Activated CD8-positive, alpha-beta memory T cell treated with anti-CD3 and anti-CD28 coated beads for 48 hours (primary cell): ENCODE data around the gene TCP1.
"Not testable (repeated sequence)": the region's sequence is repeated elsewhere in the genome, so short reads cannot be mapped to it uniquely, and the experiment has no call there.

ENCODE experiments used
- DNase-seq, 3 experiments: peaks; one replicate each; pipeline ENCODE4 v3.0.0-alpha.2; 2020; ENCODE audit warnings: low read depth in 2 of 3, low spot score in 2 of 3

Gene TCP1

GRCh38 chr6:159778131-159778530, 11.3 kb downstream of the TCP1 start:
- DNase-seq, result no peak

DNA sequence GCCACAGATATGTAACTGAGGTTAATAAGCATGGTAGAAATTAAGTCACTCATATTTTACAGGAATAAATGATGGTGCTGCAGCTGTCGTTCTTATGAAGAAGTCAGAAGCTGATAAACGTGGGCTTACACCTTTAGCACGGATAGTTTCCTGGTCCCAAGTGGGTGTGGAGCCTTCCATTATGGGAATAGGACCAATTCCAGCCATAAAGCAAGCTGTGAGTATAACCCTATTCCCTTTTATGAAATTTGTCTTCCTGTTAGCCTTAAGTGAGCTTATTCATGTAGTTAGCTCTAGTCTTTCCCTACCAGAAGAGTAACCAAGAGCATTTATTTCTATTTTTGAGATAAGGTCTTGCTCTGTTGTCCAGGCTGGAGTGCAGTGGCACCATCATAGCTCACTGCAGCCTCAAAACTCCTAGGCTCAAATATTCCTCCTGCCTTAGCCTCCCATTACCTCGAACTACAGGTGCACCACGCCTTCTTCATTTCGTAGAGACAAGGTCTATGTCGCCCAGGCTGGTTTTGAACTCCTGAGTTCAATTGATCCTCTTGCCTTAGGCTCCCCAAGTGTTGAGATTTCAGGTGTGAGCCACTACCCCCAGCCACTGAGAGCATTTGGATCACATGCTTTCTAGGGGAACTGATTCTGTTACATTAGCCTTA, 12.0 kb downstream of the TCP1 start:
- no peak for DNase-seq

GRCh38 chr6:159772196-159772595, 17.2 kb downstream of the TCP1 start:
- no peak for DNase-seq

DNA sequence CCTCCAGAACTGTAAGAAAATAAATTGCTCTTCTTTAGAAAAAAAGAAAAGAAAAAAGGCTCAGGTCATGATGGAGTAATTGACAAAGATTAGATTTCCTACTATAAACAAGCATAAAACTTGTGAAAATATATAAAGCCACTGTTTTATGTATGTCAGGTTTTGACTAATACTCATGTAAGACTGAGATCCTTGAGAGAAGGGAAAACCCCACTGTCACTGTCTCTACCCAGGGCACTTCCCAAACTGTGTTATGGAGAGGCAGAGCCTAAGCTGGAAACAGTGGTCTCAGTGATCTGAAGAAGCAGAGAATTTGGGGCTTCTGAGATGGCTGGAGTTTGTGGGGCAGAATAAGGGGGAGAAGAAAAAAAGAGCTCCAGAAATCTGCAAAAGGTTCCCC, 19.9 kb downstream of the TCP1 start:
- DNase-seq, result no peak

DNA sequence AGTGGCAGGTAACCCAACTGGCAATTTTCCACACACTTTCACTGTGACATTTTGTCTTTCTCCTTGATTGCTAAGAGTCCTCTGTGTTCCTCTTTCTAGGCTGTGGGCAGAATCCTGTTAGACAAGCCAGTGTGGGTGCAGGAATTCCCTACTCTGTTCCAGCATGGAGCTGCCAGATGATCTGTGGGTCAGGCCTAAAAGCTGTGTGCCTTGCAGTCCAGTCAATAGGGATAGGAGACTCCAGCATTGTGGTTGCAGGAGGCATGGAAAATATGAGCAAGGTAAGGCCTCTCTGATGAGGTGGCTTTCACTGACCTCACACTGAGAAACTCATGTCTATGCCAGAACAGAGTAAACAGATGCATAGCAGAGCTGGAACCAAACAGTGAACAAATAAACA, 22.5 kb downstream of the TCP1 start:
- no peak for DNase-seq

- DNase-seq, result no peak
These were observed 26.6 kb downstream of the TCP1 start for GRCh38 chr6:159762681-159763293.

- DNase-seq, result peak; percentile 59 to 86 (median 78)
These were observed 27.3 kb downstream of the TCP1 start, which contains the start of gene ACAT2 for GRCh38 chr6:159761873-159762680. ACAT2 (plus strand) TSS chr6:159762045; CDS start chr6:159762088, 43 bp downstream.

GRCh38 chr6:159761129-159761872, 28.1 kb downstream of the TCP1 start:
- DNase-seq, result peak in 1 of 3 experiments; percentile 20

- no peak for DNase-seq
These were observed 28.8 kb downstream of the TCP1 start for GRCh38 chr6:159760602-159761057.

GRCh38 chr6:159759645-159760044, 29.8 kb downstream of the TCP1 start:
- DNase-seq, result no peak

- no peak for DNase-seq
These were observed 31.1 kb downstream of the TCP1 start for GRCh38 chr6:159758031-159759001.

GRCh38 chr6:159756508-159756907, 32.9 kb downstream of the TCP1 start:
- DNase-seq, result no peak

DNA sequence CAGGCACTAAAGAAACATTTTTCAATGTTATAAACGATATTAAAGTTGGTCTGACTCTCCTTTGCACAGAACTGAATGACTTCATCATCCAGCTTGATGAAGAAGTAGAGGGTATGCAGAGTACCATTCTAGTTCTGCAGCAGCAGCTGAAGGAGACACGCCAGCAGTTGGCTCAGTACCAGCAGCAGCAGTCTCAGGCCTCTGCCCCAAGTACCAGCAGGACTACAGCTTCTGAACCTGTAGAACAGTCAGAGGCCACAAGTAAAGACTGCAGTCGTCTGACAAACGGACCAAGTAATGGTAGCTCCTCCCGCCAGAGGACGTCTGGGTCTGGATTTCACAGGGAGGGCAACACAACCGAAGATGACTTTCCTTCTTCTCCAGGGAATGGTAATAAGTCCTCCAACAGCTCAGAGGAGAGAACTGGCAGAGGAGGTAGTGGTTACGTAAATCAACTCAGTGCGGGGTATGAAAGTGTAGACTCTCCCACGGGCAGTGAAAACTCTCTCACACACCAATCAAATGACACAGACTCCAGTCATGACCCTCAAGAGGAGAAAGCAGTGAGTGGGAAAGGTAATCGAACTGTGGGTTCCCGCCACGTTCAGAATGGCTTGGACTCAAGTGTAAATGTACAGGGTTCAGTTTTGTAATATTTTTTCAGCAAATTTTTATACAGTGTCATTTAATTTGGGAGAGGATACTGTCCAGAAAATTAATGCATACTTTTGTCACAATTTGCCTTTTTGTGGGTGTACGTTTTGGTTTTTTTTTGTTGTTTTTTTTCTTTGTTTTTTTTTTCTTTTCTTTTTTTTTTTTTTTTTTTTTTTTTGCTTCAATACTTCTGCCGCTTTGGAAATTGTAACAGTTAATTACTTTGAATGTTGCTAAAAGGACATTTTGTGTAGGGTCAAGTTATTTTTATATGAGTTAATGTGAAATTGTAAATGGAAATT, 34.2 kb downstream of the TCP1 start:
- no peak for DNase-seq

DNA sequence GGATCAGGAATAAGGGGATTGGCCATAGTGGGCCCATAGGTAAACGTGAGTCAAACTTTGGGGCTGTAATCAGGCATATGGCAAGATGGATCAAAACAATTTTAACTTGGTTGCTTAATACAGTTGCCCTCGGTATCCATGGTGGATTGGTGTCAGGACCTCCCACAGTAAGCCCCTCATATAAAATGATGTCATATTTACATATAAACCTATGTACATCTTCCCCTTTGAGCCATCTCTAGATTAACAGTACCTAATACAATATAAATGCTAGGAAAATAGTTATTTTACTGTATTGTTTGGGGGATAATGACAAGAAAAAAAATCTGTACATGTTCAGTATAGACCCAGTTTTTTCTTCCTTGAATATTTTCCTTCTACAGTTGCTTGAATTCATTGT, 35.0 kb downstream of the TCP1 start:
- DNase-seq, result no peak

- no peak for DNase-seq
These were observed 36.1 kb downstream of the TCP1 start for GRCh38 chr6:159753081-159753872.

DNA sequence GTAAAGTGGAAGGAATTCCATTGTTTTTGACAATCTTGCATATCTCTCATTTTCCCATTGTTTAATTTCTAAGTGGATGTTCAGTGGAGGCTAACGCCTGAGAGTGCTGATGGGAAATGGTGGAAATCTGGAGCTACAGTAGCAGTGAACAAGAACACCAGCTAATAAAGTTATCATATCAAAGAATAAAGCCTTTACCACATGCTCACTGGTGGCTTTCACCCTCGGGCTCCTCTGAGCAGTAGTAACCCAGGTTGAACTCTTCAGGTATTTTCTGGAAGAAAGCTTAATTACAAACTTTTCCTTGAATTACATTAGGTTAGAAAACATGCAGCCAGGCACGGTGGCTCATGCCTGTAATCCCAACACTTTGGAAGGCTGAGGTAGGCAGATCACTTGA, 38.0 kb downstream of the TCP1 start:
- DNase-seq, result no peak

- DNase-seq, result not testable (repeated sequence)
These were observed 41.3 kb downstream of the TCP1 start for GRCh38 chr6:159748127-159748526.

GRCh38 chr6:159746759-159747158, 42.6 kb downstream of the TCP1 start:
- no peak for DNase-seq
